ENCODE measurements around the gene KRT83.
"Not testable (repeated sequence)": the region's sequence is repeated elsewhere in the genome, so short reads cannot be mapped to it uniquely, and the experiment has no call there.

The KRT83 gene

GRCh38 chr12:52291267-52291935, 29.8 kb downstream of the KRT83 start, which contains the start of gene KRT81:
KRT81 (minus strand) TSS chr12:52291534; CDS start chr12:52291465, 69 bp downstream.
- no peak within 1 kb of the TSS for H3K4me3 ChIP-seq (replicated peaks in 1 of 2; ENCODE audit: low read depth in 2 of 2, low read length in 2 of 2)
- DNase-seq (ENCODE audit: low read depth in 2 of 2): no peak
- no peak for TF ChIP-seq CTCF (IDR thresholded peaks at IDR 0.05; ENCODE audit: low read depth, low read length)

GRCh38 chr12:52290483-52291134, 30.6 kb downstream of the KRT83 start:
- not testable (repeated sequence) for DNase-seq (ENCODE audit: low read depth in 2 of 2); H3K4me3 ChIP-seq (replicated peaks in 1 of 2; ENCODE audit: low read depth in 2 of 2, low read length in 2 of 2)

- DNase-seq (ENCODE audit: low read depth in 2 of 2); H3K4me3 ChIP-seq (replicated peaks in 1 of 2; ENCODE audit: low read depth in 2 of 2, low read length in 2 of 2): not testable (repeated sequence)
Observed at GRCh38 chr12:52287816-52288805, 33.1 kb downstream of the KRT83 start.

GRCh38 chr12:52286857-52287785, 34.1 kb downstream of the KRT83 start:
- H3K4me3 ChIP-seq (replicated peaks in 1 of 2; ENCODE audit: low read depth in 2 of 2, low read length in 2 of 2); DNase-seq (ENCODE audit: low read depth in 2 of 2): not testable (repeated sequence)

GRCh38 chr12:52285851-52286530, 35.2 kb downstream of the KRT83 start:
- H3K4me3 ChIP-seq (replicated peaks in 1 of 2; ENCODE audit: low read depth in 2 of 2, low read length in 2 of 2): no peak overlapping the region
- TF ChIP-seq CTCF (IDR thresholded peaks at IDR 0.05; ENCODE audit: low read depth, low read length): no peak
- no peak for DNase-seq (ENCODE audit: low read depth in 2 of 2)

- no peak for TF ChIP-seq CTCF (IDR thresholded peaks at IDR 0.05; ENCODE audit: low read depth, low read length)
- no peak overlapping the region for H3K4me3 ChIP-seq (replicated peaks in 1 of 2; ENCODE audit: low read depth in 2 of 2, low read length in 2 of 2)
- peak in 1 of 2 donors; percentile 66 for DNase-seq (ENCODE audit: low read depth in 2 of 2)
Observed at GRCh38 chr12:52285172-52285745, 35.9 kb downstream of the KRT83 start.

- TF ChIP-seq CTCF (IDR thresholded peaks at IDR 0.05; ENCODE audit: low read depth, low read length): no peak
- no peak overlapping the region for H3K4me3 ChIP-seq (replicated peaks in 1 of 2; ENCODE audit: low read depth in 2 of 2, low read length in 2 of 2)
- no peak for DNase-seq (ENCODE audit: low read depth in 2 of 2)
Observed at GRCh38 chr12:52284562-52285171, 36.5 kb downstream of the KRT83 start.

Data from cardiac fibroblast (primary cell).